Neuronal stem cell (in vitro differentiated cells): Measurements from ENCODE around the gene SRGAP2C.
"Not testable (repeated sequence)": the region's sequence is repeated elsewhere in the genome, so short reads cannot be mapped to it uniquely, and the experiment has no call there.

Experiments used
- DNase-seq: peaks from one replicate; pipeline ENCODE4 v3.0.0-alpha.2; 2013; ENCODE audit warnings: low spot score
- H2AFZ ChIP-seq: one replicate; pipeline ENCODE4 v1.6.1; 2013; ENCODE audit warnings: mild to moderate bottlenecking, low read length, inconsistent platforms
- H2AK5ac ChIP-seq: 2 replicates; pipeline ENCODE4 v1.6.1; 2013; ENCODE audit warnings: low read depth, mild to moderate bottlenecking, inconsistent platforms, low read length, moderate library complexity, mixed read lengths
- H2BK120ac ChIP-seq: 2 replicates; pipeline ENCODE4 v1.6.1; 2013; ENCODE audit warnings: low read depth, mild to moderate bottlenecking, inconsistent platforms, low read length, moderate library complexity, mixed read lengths
- H2BK12ac ChIP-seq: one replicate; pipeline ENCODE4 v1.6.1; 2013; ENCODE audit warnings: low read length, inconsistent platforms
- H2BK15ac ChIP-seq: 2 replicates; pipeline ENCODE4 v1.6.1; 2013; ENCODE audit warnings: mild to moderate bottlenecking, low read length, inconsistent platforms, mixed read lengths
- H2BK5ac ChIP-seq: one replicate; pipeline ENCODE4 v1.6.1; 2013; ENCODE audit warnings: inconsistent platforms, mild to moderate bottlenecking, low read length, moderate library complexity
- H3K14ac ChIP-seq: one replicate; pipeline ENCODE4 v1.6.1; 2013; ENCODE audit warnings: low read length, inconsistent platforms
- H3K18ac ChIP-seq: 2 replicates; pipeline ENCODE4 v1.6.1; 2013; ENCODE audit warnings: low read length, inconsistent platforms
- H3K23ac ChIP-seq: 2 replicates; pipeline ENCODE4 v1.6.1; 2013; ENCODE audit warnings: low read depth, mild to moderate bottlenecking, mixed read lengths, low read length, inconsistent platforms; ENCODE audit not compliant: poor library complexity
- H3K27ac ChIP-seq: replicated peaks from 3 replicates; pipeline ENCODE4 v1.5.1; 2013; ENCODE audit warnings: low read length, inconsistent platforms
- H3K27me3 ChIP-seq, 3 experiments: 2 replicates each; pipeline ENCODE4 v1.6.1; 2013; ENCODE audit warnings: low read length in 3 of 3, mild to moderate bottlenecking in 2 of 3, inconsistent platforms in 1 of 3, low read depth in 1 of 3, mixed read lengths in 1 of 3, moderate library complexity in 1 of 3; ENCODE audit not compliant: control insufficient read depth in 3 of 3, insufficient read depth in 3 of 3
- H3K36me3 ChIP-seq, 2 donors: replicated peaks in 1 of 2; 2 replicates each; pipeline ENCODE4 v1.6.1; 2013; ENCODE audit warnings: low read length in 2 of 2; ENCODE audit not compliant: control insufficient read depth in 2 of 2, insufficient read depth in 2 of 2
- H3K4ac ChIP-seq: 2 replicates; pipeline ENCODE4 v1.6.1; 2013; ENCODE audit warnings: inconsistent platforms, mild to moderate bottlenecking, low read length, moderate library complexity
- H3K4me1 ChIP-seq, 2 donors: 1 replicate in 1 of 2; 2 replicates in 1 of 2; pipeline ENCODE4 v1.6.1; 2013; ENCODE audit warnings: low read length in 2 of 2, low read depth in 1 of 2; ENCODE audit not compliant: control insufficient read depth in 2 of 2, insufficient read depth in 1 of 2
- H3K4me2 ChIP-seq: one replicate; pipeline ENCODE4 v1.6.1; 2013; ENCODE audit warnings: mild to moderate bottlenecking, low read length, inconsistent platforms; ENCODE audit not compliant: insufficient read depth, poor library complexity, severe bottlenecking
- H3K4me3 ChIP-seq, 2 donors: 2 replicates each; pipeline ENCODE4 v1.5.1; 2013; ENCODE audit warnings: low read length in 2 of 2, mild to moderate bottlenecking in 2 of 2, inconsistent platforms in 1 of 2, moderate library complexity in 1 of 2
- H3K79me1 ChIP-seq: one replicate; pipeline ENCODE4 v1.6.1; 2013; ENCODE audit warnings: low read depth, mild to moderate bottlenecking, inconsistent platforms, low read length, moderate library complexity
- H3K9ac ChIP-seq: one replicate; pipeline ENCODE4 v1.6.1; 2013; ENCODE audit warnings: mild to moderate bottlenecking, low read depth, low read length, inconsistent platforms; ENCODE audit not compliant: poor library complexity
- H3K9me3 ChIP-seq, 2 donors: replicated peaks in 1 of 2; 2 replicates each; pipeline versions ENCODE3 to v1.6.1; 2013; ENCODE audit warnings: low read length in 2 of 2, mild to moderate bottlenecking in 2 of 2, inconsistent platforms in 1 of 2, low read depth in 1 of 2, mixed read lengths in 1 of 2, moderate library complexity in 1 of 2; ENCODE audit not compliant: control insufficient read depth in 2 of 2, insufficient read depth in 1 of 2
- H4K8ac ChIP-seq: one replicate; pipeline ENCODE4 v1.6.1; 2013; ENCODE audit warnings: low read depth, mild to moderate bottlenecking, inconsistent platforms, low read length, moderate library complexity
- H4K91ac ChIP-seq: one replicate; pipeline ENCODE4 v1.6.1; 2013; ENCODE audit warnings: low read length, low read depth, mild to moderate bottlenecking, inconsistent platforms; ENCODE audit not compliant: poor library complexity
- WGBS, 2 donors: extraction: QIAGEN DNeasy Blood & Tissue Kit; methylation state at CpG; one replicate each; pipeline ENCODE4 v1.1.7; 2013; ENCODE audit warnings: missing lambda C conversion rate in 2 of 2, mixed read lengths in 1 of 2; ENCODE audit not compliant: insufficient read length in 2 of 2, insufficient replicate concordance in 1 of 2; ENCODE audit errors: extremely low coverage in 2 of 2; 5-methylcytosine and 5-hydroxymethylcytosine counted together

SRGAP2C gene

GRCh38 chr1:121257632-121258031 is 72.9 kb downstream of the SRGAP2C start:
- not testable (repeated sequence) for H3K14ac ChIP-seq, H3K4me1 ChIP-seq, H3K4me2 ChIP-seq, H2BK12ac ChIP-seq, H3K9me3 ChIP-seq, H2BK120ac ChIP-seq, H3K27me3 ChIP-seq, H3K23ac ChIP-seq, H2BK15ac ChIP-seq, H3K18ac ChIP-seq, H3K4ac ChIP-seq, H3K36me3 ChIP-seq, H2AK5ac ChIP-seq, DNase-seq, H3K27ac ChIP-seq, H3K9ac ChIP-seq, H3K79me1 ChIP-seq, H2BK5ac ChIP-seq, H4K8ac ChIP-seq, H3K4me3 ChIP-seq, H4K91ac ChIP-seq, H2AFZ ChIP-seq
- WGBS, 2 donors, result no CpG with 5 or more reads among the region's 2 CpGs

GRCh38 chr1:121258134-121258533 is 73.4 kb downstream of the SRGAP2C start:
- not testable (repeated sequence) for H4K8ac ChIP-seq, DNase-seq, H2BK15ac ChIP-seq, H3K36me3 ChIP-seq, H3K9me3 ChIP-seq, H3K18ac ChIP-seq, H4K91ac ChIP-seq, H3K27ac ChIP-seq, H2AFZ ChIP-seq, H3K4me2 ChIP-seq, H2BK12ac ChIP-seq, H3K4ac ChIP-seq, H3K27me3 ChIP-seq, H2BK120ac ChIP-seq, H3K4me1 ChIP-seq, H3K23ac ChIP-seq, H2BK5ac ChIP-seq, H3K79me1 ChIP-seq, H3K14ac ChIP-seq, H2AK5ac ChIP-seq, H3K4me3 ChIP-seq, H3K9ac ChIP-seq
- WGBS, 2 donors, result no CpG with 5 or more reads among the region's 2 CpGs

GRCh38 chr1:121260205-121260604 is 75.4 kb downstream of the SRGAP2C start:
- not testable (repeated sequence) for H3K4me2 ChIP-seq

GRCh38 chr1:121262163-121262562 is 77.4 kb downstream of the SRGAP2C start:
- no CpG with 5 or more reads among the region's 2 CpGs for WGBS, 2 donors
- not testable (repeated sequence) for H3K4me2 ChIP-seq, H2BK12ac ChIP-seq, H2BK120ac ChIP-seq, H3K18ac ChIP-seq, H3K9me3 ChIP-seq, H3K36me3 ChIP-seq, DNase-seq, H3K79me1 ChIP-seq, H3K4me3 ChIP-seq, H3K27ac ChIP-seq, H4K8ac ChIP-seq, H3K14ac ChIP-seq, H3K27me3 ChIP-seq, H3K9ac ChIP-seq, H3K4ac ChIP-seq, H3K23ac ChIP-seq, H2AFZ ChIP-seq, H3K4me1 ChIP-seq, H2AK5ac ChIP-seq, H2BK5ac ChIP-seq, H4K91ac ChIP-seq, H2BK15ac ChIP-seq

More at GRCh38 chr1:121260205-121260604, 75.4 kb downstream of the SRGAP2C start:
- H2BK12ac ChIP-seq, H3K27me3 ChIP-seq, H3K23ac ChIP-seq, H2BK15ac ChIP-seq, H3K4me3 ChIP-seq, H3K9me3 ChIP-seq, H3K14ac ChIP-seq, H4K8ac ChIP-seq, H2AK5ac ChIP-seq, H3K4me1 ChIP-seq, DNase-seq, H3K36me3 ChIP-seq, H2BK5ac ChIP-seq, H3K9ac ChIP-seq, H3K18ac ChIP-seq, H3K79me1 ChIP-seq, H3K27ac ChIP-seq, H3K4ac ChIP-seq, H2BK120ac ChIP-seq, H2AFZ ChIP-seq, H4K91ac ChIP-seq: not testable (repeated sequence)
- no CpG with 5 or more reads among the region's 2 CpGs for WGBS, 2 donors
